Ovary (tissue), 9 donors: ENCODE measurements around the gene NEDD4L. TPM values are rescaled to one million over a fixed set of nuclear protein-coding genes. Genes with fewer than 3 reads are reported as not detected.

Experiments used
- DNase-seq, 5 donors: peaks; one replicate each; pipeline ENCODE4 v3.0.0-alpha.2; 2019 to 2020
- H3K27ac ChIP-seq, 2 donors: fragments of 200-600 bp; one replicate each; pipeline versions ENCODE4 v1.5.1 to v1.8.0; 2019 to 2022
- H3K27me3 ChIP-seq: fragments of 200-600 bp; one replicate; pipeline ENCODE4 v1.8.0; 2022
- H3K36me3 ChIP-seq: fragments of 200-600 bp; sonication (generic); one replicate; pipeline ENCODE4 v1.5.1; 2019
- H3K4me1 ChIP-seq: one replicate; pipeline ENCODE4 v1.8.1; 2013; ENCODE audit warnings: mild to moderate bottlenecking, moderate library complexity; ENCODE audit not compliant: insufficient read depth
- H3K4me3 ChIP-seq: fragments of 200-600 bp; sonication (generic); one replicate; pipeline ENCODE4 v1.5.1; 2017
- H3K9me3 ChIP-seq, 2 donors: fragments of 200-600 bp in 1 of 2; sonication (generic) in 1 of 2; one replicate each; pipeline versions ENCODE4 v1.5.1 to v1.8.1; 2013 to 2019; ENCODE audit warnings: mild to moderate bottlenecking in 1 of 2, moderate library complexity in 1 of 2
- EP300 ChIP-seq: sonication (generic); formaldehyde crosslinking; IDR thresholded peaks from one replicate; pipeline ENCODE4 v1.6.1; 2017; ENCODE audit warnings: antibody characterized with exemption
- POLR2A ChIP-seq: fragments of 450-650 bp; IDR thresholded peaks from one replicate; pipeline ENCODE4 v1.6.1; 2017; ENCODE audit warnings: antibody characterized with exemption, mild to moderate bottlenecking, moderate library complexity
- WGBS, 3 donors: extraction: QIAGEN DNeasy Blood & Tissue Kit in 1 of 3; methylation state at CpG; one replicate each; pipeline versions ENCODE4 v1.1.5 to v1.1.7; 2013 to 2017; 5-methylcytosine and 5-hydroxymethylcytosine counted together
- intact Hi-C, 4 donors: fragments of 100-400 bp; cut with DNase I; formaldehyde crosslinking; loops; one replicate each; pipeline versions ENCODE4 v1.11.0 to v1.15.1; 2022 to 2023
- polyA plus RNA-seq, 2 donors: library from polyadenylated mRNA; stranded (reverse); fragments of 200-250 nt in 1 of 2; fragments of 350-450 nt in 1 of 2; fragmentation: Illumina TruSeq in 1 of 2; extraction: RNeasy Lipid Tissue Mini Kit (QIAGEN cat#74804) in 1 of 2; gene quantifications; one replicate each; pipeline ENCODE4 v1.2.3, GENCODE V29; 2013 to 2014
- total RNA-seq, 7 donors: library from RNA; depleted of rRNA in 2 of 7; stranded (reverse); fragments of >200 nt in 2 of 7; fragmentation: NEBNext Ultra II Directional in 3 of 7; extraction: Animal tissue kit (Norgen Biotek cat#: 25700) in 3 of 7; gene quantifications; one replicate each; pipeline versions ENCODE4 v1.1.0 to v1.2.4, GENCODE V29; 2016 to 2023
- TF ChIP-seq, protein P1 (sequence below), 3 donors: fragments of 450-650 bp in 2 of 3; fragments of 200-600 bp in 1 of 3; IDR thresholded peaks; one replicate each; pipeline versions ENCODE4 v1.5.1 to v1.8.0; 2016 to 2022; ENCODE audit warnings: antibody characterized with exemption in 3 of 3, mild to moderate bottlenecking in 1 of 3
- donor health status: DM: no; HTN: no; CAD: no; lungs with moderate emphysema.
- donor health status: DM: no; HTN: no; CAD: no.
- donor health status: Bipolar disorder and iron deficiency.
- donor health status: DM: yes; HTN: yes; CAD: no.
- donor health status: DM: no; HTN: no; CAD: no.
- donor health status: DM: yes; HTN: yes; CAD: no.

NEDD4L gene
- total and polyA plus RNA-seq, 9 donors: 11.0 to 75.2 (median 18.2) TPM

DNA sequence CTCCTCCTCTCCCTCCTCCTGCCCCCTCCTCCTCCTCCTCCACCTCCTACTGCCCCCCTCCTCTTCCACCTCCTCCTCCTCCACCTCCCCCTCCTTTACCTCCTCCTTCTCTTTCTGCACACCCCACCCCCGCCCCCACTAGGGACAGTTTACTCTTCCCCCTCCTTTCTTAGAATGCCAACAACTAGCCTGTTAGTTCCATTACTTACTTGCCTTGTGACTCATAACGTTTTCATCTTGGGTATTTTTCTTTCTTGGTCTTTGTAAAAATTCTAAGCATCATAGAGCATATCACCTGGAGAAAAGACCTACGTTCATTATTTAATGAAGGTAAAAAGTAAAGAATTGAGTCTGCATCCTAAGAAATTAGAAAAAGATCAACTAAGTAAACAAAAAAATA, 165.3 kb downstream of the NEDD4L start:
- Histone ChIP-seq H3K27ac (no peak overlapping the region), H3K36me3 (no peaks in the 10 kb centered on the region), H3K27me3 (no peaks in the 10 kb centered on the region), H3K4me1 (peaks cover 5% of the 10 kb centered on the region), H3K9me3 (no peaks in the 10 kb centered on the region), H3K4me3 (no peak overlapping the region)
- WGBS, 3 donors: 56 to 72% (median 70%) methylated on average over 3 of the region's 3 CpGs
- intact Hi-C loops: loop anchor here in 1 of 4 donors (10.0 kb wide), 1 partner anchor 55 kb away; no protein-coding TSS in a partner anchor
- no peak for DNase-seq
- no peak for TF ChIP-seq POLR2A
- TF ChIP-seq EP300: no peak
- TF ChIP-seq, protein P1, sequence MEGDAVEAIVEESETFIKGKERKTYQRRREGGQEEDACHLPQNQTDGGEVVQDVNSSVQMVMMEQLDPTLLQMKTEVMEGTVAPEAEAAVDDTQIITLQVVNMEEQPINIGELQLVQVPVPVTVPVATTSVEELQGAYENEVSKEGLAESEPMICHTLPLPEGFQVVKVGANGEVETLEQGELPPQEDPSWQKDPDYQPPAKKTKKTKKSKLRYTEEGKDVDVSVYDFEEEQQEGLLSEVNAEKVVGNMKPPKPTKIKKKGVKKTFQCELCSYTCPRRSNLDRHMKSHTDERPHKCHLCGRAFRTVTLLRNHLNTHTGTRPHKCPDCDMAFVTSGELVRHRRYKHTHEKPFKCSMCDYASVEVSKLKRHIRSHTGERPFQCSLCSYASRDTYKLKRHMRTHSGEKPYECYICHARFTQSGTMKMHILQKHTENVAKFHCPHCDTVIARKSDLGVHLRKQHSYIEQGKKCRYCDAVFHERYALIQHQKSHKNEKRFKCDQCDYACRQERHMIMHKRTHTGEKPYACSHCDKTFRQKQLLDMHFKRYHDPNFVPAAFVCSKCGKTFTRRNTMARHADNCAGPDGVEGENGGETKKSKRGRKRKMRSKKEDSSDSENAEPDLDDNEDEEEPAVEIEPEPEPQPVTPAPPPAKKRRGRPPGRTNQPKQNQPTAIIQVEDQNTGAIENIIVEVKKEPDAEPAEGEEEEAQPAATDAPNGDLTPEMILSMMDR (IDR thresholded peaks at IDR 0.05): no peak

DNA sequence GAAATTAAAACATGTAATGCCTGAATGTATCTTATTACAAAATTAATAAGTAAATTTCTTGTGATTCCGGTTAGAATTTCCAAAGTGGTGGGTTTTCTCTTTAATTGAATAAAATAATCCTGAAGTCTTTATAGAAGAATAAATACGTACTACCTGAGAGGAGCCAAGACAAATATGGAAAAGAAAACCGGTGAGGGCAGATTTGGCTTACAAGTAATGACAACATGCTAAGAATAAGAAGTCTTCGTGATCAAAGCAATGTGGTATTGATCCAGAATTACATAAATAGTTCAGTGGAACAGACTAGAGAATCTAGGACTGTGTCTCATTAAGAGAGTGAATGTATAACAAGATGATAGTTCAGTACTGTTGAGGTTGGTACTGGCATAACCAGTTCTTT, 167.5 kb downstream of the NEDD4L start:
- Histone ChIP-seq H3K36me3 (no peaks in the 10 kb centered on the region), H3K9me3 (no peaks in the 10 kb centered on the region), H3K4me3 (no peak overlapping the region), H3K27ac (no peak overlapping the region), H3K4me1 (peaks cover 3% of the 10 kb centered on the region), H3K27me3 (no peaks in the 10 kb centered on the region)
- 93 to 98% (median 96%) methylated on average over 4 of the region's 4 CpGs for WGBS, 3 donors
- TF ChIP-seq POLR2A (no peak), EP300 (no peak)
- TF ChIP-seq, protein P1 (IDR thresholded peaks at IDR 0.05): no peak
- intact Hi-C loops: no loop called here
- DNase-seq: no peak

DNA sequence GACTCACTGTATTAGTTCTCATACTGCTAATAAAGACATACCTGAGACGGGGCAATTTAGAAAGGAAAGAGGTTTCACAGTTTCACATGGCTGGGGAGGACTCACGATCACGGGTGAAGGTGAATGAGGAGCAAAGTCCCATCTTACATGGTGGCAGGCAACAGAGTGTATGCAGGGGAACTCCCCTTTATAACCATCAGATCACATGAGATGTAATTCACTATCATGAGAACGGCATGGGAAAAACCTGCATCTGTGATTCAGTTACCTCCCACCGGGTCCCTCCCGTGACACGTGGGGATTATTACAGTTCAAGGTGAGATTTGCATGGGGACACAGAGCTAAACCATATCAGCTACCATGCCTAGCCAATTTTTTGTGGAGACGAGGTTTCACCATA, 168.2 kb downstream of the NEDD4L start:
- H3K4me3 ChIP-seq: no peak overlapping the region
- H3K27ac ChIP-seq: no peak overlapping the region
- H3K4me1 ChIP-seq: peaks cover 3% of the 10 kb centered on the region
- intact Hi-C loops: no loop called here
- TF ChIP-seq POLR2A: no peak
- no peak for TF ChIP-seq EP300
- TF ChIP-seq, protein P1 (IDR thresholded peaks at IDR 0.05): no peak
- WGBS, 3 donors: 82 to 94% (median 84%) methylated on average over 8 of the region's 8 CpGs
- H3K27me3 ChIP-seq: no peaks in the 10 kb centered on the region
- no peaks in the 10 kb centered on the region for H3K9me3 ChIP-seq
- DNase-seq: no peak
- no peaks in the 10 kb centered on the region for H3K36me3 ChIP-seq

DNA sequence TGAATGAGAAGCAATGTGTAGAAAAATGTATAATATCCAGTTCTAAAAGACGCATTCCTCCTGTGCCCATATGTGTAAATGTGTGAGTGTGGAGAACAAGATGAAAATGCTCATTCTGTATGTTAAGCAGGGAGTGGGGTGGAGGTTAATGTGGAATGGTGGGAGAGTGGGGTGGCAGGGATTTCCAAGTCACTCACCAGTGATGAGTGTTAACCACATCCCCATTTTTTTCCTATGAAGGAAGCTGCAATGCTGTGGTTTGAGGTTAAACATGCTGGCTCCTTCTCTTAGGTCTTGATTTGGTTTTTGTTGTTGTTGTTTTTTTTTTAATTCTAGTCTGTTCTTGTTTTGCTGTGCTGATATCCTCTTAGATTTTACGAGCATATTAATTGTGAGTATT, 169.4 kb downstream of the NEDD4L start:
- TF ChIP-seq POLR2A (no peak), EP300 (no peak)
- TF ChIP-seq, protein P1 (IDR thresholded peaks at IDR 0.05): no peak
- no peak overlapping the region for H3K4me3 ChIP-seq
- intact Hi-C loops: no loop called here
- no peak overlapping the region for H3K27ac ChIP-seq
- DNase-seq: no peak
- H3K36me3 ChIP-seq: no peaks in the 10 kb centered on the region
- H3K27me3 ChIP-seq: no peaks in the 10 kb centered on the region
- WGBS, 3 donors: 81 to 86% (median 83%) methylated on average over 2 of the region's 2 CpGs
- H3K4me1 ChIP-seq: peaks cover 2% of the 10 kb centered on the region
- H3K9me3 ChIP-seq: no peaks in the 10 kb centered on the region

DNA sequence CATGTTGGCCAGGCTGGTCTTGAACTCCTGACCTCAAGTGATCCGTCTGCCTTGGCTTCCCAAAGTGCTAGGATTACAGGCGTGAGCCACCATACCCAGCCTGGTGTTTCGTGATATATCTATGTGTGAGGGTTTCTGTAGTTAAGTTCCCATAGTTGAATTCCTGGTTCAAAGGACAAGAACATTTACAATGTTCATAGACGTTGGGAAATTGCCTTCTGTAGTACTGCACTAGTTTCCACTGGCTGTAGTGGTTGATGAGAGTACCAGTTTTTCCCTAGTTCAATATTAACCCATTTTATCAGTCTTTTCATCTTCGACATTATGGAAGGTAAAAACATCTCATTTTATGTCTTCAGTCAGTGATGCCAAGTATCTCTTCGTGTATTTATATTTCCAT, 171.0 kb downstream of the NEDD4L start:
- H3K9me3 ChIP-seq: no peaks in the 10 kb centered on the region
- no peaks in the 10 kb centered on the region for H3K4me1 ChIP-seq
- H3K4me3 ChIP-seq: no peak overlapping the region
- WGBS, 3 donors: 79 to 87% (median 87%) methylated on average over 6 of the region's 6 CpGs
- intact Hi-C loops: no loop called here
- no peaks in the 10 kb centered on the region for H3K27me3 ChIP-seq
- H3K27ac ChIP-seq: no peak overlapping the region
- no peak for DNase-seq
- H3K36me3 ChIP-seq: no peaks in the 10 kb centered on the region
- TF ChIP-seq EP300 (no peak), POLR2A (no peak)
- TF ChIP-seq, protein P1 (IDR thresholded peaks at IDR 0.05): no peak
